ENCODE data around the gene OLA1.

DNA sequence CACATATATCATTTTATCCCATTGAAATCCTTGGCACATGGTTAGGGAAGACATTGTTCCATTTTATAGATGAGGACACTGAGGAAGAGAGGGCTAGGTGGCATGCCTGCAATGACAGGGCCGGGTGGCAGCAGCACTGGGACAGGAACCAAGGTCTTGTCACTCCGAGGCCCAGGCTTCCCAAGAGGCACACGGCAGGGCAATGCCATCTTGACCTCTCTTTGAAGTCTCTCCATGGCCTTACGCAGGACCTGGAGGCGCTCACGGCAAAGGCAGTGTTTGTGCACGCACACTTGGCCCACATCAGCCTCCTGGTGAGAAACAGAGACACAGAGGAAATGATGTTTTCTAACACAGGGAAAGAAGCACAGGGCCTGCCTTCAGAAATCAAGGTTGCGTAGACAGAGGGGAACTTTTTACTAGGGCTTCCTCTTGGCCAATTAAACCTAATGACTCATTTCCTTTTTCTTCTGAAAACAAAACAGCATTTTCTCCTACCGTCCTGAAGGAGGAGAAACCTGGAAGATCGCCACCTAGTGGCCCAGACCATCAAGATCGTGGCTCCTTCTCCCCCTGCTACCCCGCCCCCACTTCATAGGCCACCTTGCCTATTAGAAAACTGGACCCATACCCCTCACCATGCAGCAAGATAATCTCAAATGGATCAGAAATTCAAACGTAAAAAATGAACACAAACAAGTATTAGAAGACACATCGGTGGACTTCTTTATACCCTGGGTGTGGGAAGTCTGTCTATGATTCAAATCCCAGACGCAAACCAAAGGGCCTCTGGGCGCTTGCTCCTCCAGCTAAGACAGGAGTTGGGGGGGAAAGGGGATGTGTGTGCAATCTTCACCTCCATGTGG lies 208.5 kb downstream of the OLA1 start:
- TF ChIP-seq, protein P1, sequence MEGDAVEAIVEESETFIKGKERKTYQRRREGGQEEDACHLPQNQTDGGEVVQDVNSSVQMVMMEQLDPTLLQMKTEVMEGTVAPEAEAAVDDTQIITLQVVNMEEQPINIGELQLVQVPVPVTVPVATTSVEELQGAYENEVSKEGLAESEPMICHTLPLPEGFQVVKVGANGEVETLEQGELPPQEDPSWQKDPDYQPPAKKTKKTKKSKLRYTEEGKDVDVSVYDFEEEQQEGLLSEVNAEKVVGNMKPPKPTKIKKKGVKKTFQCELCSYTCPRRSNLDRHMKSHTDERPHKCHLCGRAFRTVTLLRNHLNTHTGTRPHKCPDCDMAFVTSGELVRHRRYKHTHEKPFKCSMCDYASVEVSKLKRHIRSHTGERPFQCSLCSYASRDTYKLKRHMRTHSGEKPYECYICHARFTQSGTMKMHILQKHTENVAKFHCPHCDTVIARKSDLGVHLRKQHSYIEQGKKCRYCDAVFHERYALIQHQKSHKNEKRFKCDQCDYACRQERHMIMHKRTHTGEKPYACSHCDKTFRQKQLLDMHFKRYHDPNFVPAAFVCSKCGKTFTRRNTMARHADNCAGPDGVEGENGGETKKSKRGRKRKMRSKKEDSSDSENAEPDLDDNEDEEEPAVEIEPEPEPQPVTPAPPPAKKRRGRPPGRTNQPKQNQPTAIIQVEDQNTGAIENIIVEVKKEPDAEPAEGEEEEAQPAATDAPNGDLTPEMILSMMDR (optimal IDR thresholded peaks at IDR 0.05 in 1 of 3, IDR thresholded peaks at IDR 0.05 in 1 of 3, conservative IDR thresholded peaks at IDR 0.05 in 1 of 3; ENCODE audit: extremely low read depth in 1 of 3, insufficient read depth in 2 of 3, low read length in 3 of 3): peak; percentile 89 to 96 (median 91)
- no peak for TF ChIP-seq EZH2 (IDR thresholded peaks at IDR 0.05; ENCODE audit: low read length)

Measured in keratinocyte (primary cell).